Cardiac fibroblast (primary cell): Measurements from ENCODE around the gene ADCY10.
"Not testable (repeated sequence)": the region's sequence is repeated elsewhere in the genome, so short reads cannot be mapped to it uniquely, and the experiment has no call there.

Source experiments
- DNase-seq, 2 donors: peaks; one replicate each; pipeline versions ENCODE4 v3.0.0 to v3.0.0-alpha.2; 2010; ENCODE audit warnings: low read depth in 2 of 2
- H3K4me3 ChIP-seq, 2 donors: replicated peaks in 1 of 2; 1 replicate in 1 of 2; 2 replicates in 1 of 2; pipeline ENCODE4 v1.5.1; 2011; ENCODE audit warnings: low read depth in 2 of 2, low read length in 2 of 2, mild to moderate bottlenecking in 2 of 2, moderate library complexity in 1 of 2
- CTCF ChIP-seq: IDR thresholded peaks from one replicate; pipeline ENCODE4 v1.5.1; 2011; ENCODE audit warnings: low read depth, mild to moderate bottlenecking, low read length, inconsistent platforms

ADCY10 gene

GRCh38 chr1:167935216-167936067, 21.5 kb upstream of the ADCY10 start:
- no peak for TF ChIP-seq CTCF
- DNase-seq = peak; percentile 46 to 72
- H3K4me3 ChIP-seq = peak overlapping the region; percentile 95 to 97

- TF ChIP-seq CTCF = no peak
- no peak for DNase-seq
- peak overlapping the region; percentile 95 to 97 for H3K4me3 ChIP-seq
Observed at GRCh38 chr1:167934426-167935215, 20.7 kb upstream of the ADCY10 start.

- no peak for DNase-seq
- no peak overlapping the region for H3K4me3 ChIP-seq
- TF ChIP-seq CTCF = no peak
Observed at GRCh38 chr1:167933788-167934187, 19.9 kb upstream of the ADCY10 start.

- no peak overlapping the region for H3K4me3 ChIP-seq
- no peak for TF ChIP-seq CTCF
- no peak for DNase-seq
Observed at GRCh38 chr1:167929725-167930124, 15.8 kb upstream of the ADCY10 start.

GRCh38 chr1:167928919-167929318, 15.0 kb upstream of the ADCY10 start:
- DNase-seq, H3K4me3 ChIP-seq: not testable (repeated sequence)

- DNase-seq = no peak
- no peak overlapping the region for H3K4me3 ChIP-seq
- TF ChIP-seq CTCF = no peak
Observed at GRCh38 chr1:167928457-167928852, 14.5 kb upstream of the ADCY10 start.

- no peak for DNase-seq
- H3K4me3 ChIP-seq = no peak overlapping the region
- TF ChIP-seq CTCF = no peak
Observed at GRCh38 chr1:167927046-167927754, 13.3 kb upstream of the ADCY10 start.
